Lower leg skin (tissue), 3 donors: Measurements from ENCODE around the gene TSSC4.

ENCODE experiments used
- POLR2A ChIP-seq, 2 donors: fragments of 450-650 bp; IDR thresholded peaks; one replicate each; pipeline ENCODE4 v1.6.1; 2016 to 2017; ENCODE audit warnings: antibody characterized with exemption in 2 of 2, mild to moderate bottlenecking in 1 of 2, moderate library complexity in 1 of 2
- TF ChIP-seq, protein P1 (sequence below), 3 donors: fragments of 450-650 bp; IDR thresholded peaks; one replicate each; pipeline ENCODE4 v1.5.1; 2016; ENCODE audit warnings: antibody characterized with exemption in 3 of 3, mild to moderate bottlenecking in 3 of 3, moderate library complexity in 2 of 3

DNA sequence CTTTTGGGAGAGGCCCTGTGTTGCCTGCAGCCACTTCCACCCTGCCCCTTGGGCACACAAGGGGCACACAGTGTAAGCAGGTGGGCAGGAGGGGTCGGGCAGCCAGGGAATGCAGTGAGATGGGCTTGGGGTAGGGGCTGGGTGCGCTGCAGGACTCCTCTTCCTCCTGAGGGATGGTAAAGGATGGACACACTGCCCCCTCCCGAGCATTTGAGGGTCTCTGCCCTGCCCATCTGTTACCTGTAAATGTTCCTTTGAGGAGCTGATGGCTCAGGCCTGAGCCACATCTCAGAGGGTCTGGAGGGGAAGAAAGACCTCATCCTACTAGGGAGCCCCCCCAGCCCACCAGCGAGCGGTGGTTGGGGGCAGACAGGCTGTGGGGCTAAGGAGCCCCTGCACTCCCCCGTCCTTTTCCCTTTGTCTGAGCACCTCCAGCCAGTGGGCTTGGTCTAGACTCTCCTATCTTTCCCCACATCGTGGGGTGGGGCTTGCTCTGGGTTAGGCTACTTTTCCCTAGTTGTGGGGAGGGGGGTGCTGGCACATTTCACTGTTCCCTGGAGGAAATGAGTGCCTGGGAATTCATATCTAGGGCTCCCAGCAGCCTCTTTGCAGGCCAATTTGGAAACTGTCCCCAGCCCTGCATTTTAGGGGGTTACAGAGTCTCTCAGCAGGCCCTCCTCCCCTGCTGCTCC is 1.7 kb upstream of the TSSC4 start:
- TF ChIP-seq, protein P1, sequence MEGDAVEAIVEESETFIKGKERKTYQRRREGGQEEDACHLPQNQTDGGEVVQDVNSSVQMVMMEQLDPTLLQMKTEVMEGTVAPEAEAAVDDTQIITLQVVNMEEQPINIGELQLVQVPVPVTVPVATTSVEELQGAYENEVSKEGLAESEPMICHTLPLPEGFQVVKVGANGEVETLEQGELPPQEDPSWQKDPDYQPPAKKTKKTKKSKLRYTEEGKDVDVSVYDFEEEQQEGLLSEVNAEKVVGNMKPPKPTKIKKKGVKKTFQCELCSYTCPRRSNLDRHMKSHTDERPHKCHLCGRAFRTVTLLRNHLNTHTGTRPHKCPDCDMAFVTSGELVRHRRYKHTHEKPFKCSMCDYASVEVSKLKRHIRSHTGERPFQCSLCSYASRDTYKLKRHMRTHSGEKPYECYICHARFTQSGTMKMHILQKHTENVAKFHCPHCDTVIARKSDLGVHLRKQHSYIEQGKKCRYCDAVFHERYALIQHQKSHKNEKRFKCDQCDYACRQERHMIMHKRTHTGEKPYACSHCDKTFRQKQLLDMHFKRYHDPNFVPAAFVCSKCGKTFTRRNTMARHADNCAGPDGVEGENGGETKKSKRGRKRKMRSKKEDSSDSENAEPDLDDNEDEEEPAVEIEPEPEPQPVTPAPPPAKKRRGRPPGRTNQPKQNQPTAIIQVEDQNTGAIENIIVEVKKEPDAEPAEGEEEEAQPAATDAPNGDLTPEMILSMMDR (IDR thresholded peaks at IDR 0.05): no peak
- no peak for TF ChIP-seq POLR2A (IDR thresholded peaks at IDR 0.05)
